Hepatocyte (in vitro differentiated cells): ENCODE results near the gene RGS6. TPM values are rescaled to one million over a fixed set of nuclear protein-coding genes. Genes with fewer than 3 reads are reported as not detected.

Experiments used
- DNase-seq: peaks from one replicate; pipeline ENCODE4 v3.0.0-alpha.2; 2016; ENCODE audit warnings: low spot score
- H2AFZ ChIP-seq: fragments of 200-600 bp; sonication (generic); 2 replicates; pipeline ENCODE4 v1.6.0; 2016; ENCODE audit warnings: antibody characterized with exemption, mild to moderate bottlenecking
- H3K27ac ChIP-seq: fragments of 200-600 bp; sonication (generic); 2 replicates; pipeline ENCODE4 v1.5.1; 2016; ENCODE audit warnings: mild to moderate bottlenecking
- H3K27me3 ChIP-seq: fragments of 200-600 bp; sonication (generic); 2 replicates; pipeline ENCODE4 v1.6.1; 2016
- H3K36me3 ChIP-seq: fragments of 200-600 bp; sonication (generic); replicated peaks from 2 replicates; pipeline ENCODE4 v1.5.1; 2016; ENCODE audit warnings: low read depth; ENCODE audit not compliant: insufficient read depth
- H3K4me1 ChIP-seq: fragments of 200-600 bp; sonication (generic); 2 replicates; pipeline ENCODE4 v1.5.1; 2016; ENCODE audit warnings: mild to moderate bottlenecking, moderate library complexity; ENCODE audit not compliant: insufficient read depth
- H3K4me2 ChIP-seq: fragments of 200-600 bp; sonication (generic); 2 replicates; pipeline ENCODE4 v1.6.0; 2016
- H3K4me3 ChIP-seq: fragments of 200-600 bp; sonication (generic); 2 replicates; pipeline ENCODE4 v1.5.1; 2016; ENCODE audit warnings: mild to moderate bottlenecking
- H3K79me2 ChIP-seq: fragments of 200-600 bp; sonication (generic); 2 replicates; pipeline ENCODE4 v1.6.0; 2017; ENCODE audit warnings: mild to moderate bottlenecking
- H3K9me2 ChIP-seq: fragments of 200-600 bp; sonication (generic); replicated peaks from 2 replicates; pipeline ENCODE4 v1.6.0; 2017; ENCODE audit warnings: mild to moderate bottlenecking; ENCODE audit not compliant: insufficient read depth
- H3K9me3 ChIP-seq: fragments of 200-600 bp; sonication (generic); 2 replicates; pipeline ENCODE4 v1.5.1; 2016; ENCODE audit warnings: low read depth, mild to moderate bottlenecking
- H4K20me1 ChIP-seq: fragments of 200-600 bp; sonication (generic); 2 replicates; pipeline ENCODE4 v1.6.0; 2016; ENCODE audit warnings: mild to moderate bottlenecking; ENCODE audit not compliant: insufficient read depth, poor library complexity, severe bottlenecking
- CTCF ChIP-seq: fragments of 200-600 bp; sonication (generic); IDR thresholded peaks from 2 replicates; pipeline ENCODE4 v1.5.1; 2016; ENCODE audit warnings: antibody characterized with exemption, mild to moderate bottlenecking; ENCODE audit not compliant: poor library complexity
- EZH2 ChIP-seq: fragments of 200-600 bp; sonication (generic); IDR thresholded peaks from 2 replicates; pipeline ENCODE4 v1.6.1; 2016; ENCODE audit warnings: antibody characterized with exemption, mild to moderate bottlenecking, borderline replicate concordance
- EZH2phosphoT487 ChIP-seq: fragments of 200-600 bp; sonication (generic); IDR thresholded peaks from one replicate; pipeline ENCODE4 v1.6.1; 2018; ENCODE audit warnings: antibody characterized with exemption, mild to moderate bottlenecking, low read depth, moderate library complexity; ENCODE audit not compliant: unreplicated experiment, severe bottlenecking
- WGBS: methylation state at CpG from one replicate; pipeline ENCODE4 v1.1.6; 2016; ENCODE audit warnings: low lambda C conversion rate; ENCODE audit errors: missing lambda C conversion rate; 5-methylcytosine and 5-hydroxymethylcytosine counted together
- polyA plus RNA-seq: library from polyadenylated mRNA; unstranded; fragments of >200 nt; fragmentation: Nextera tagmentation; extraction: Ambion mirVana; gene quantifications from 2 replicates; pipeline ENCODE4 v1.2.1, GENCODE V29; 2016
- total RNA-seq: library from RNA; depleted of rRNA; stranded (reverse); fragments of >200 nt; gene quantifications from 2 replicates; pipeline ENCODE4 v1.2.3, GENCODE V29; 2014

The RGS6 gene
- total and polyA plus RNA-seq, 2 experiments from 2014 or later: 0.25 to 0.87 TPM

GRCh38 chr14:72443991-72444441 is 511.8 kb downstream of the RGS6 start:
- Histone ChIP-seq H3K79me2 (no peaks in the 10 kb centered on the region), H3K9me3 (no peaks in the 10 kb centered on the region), H3K36me3 (no peaks in the 10 kb centered on the region), H3K4me2 (no peak overlapping the region), H3K27me3 (no peaks in the 10 kb centered on the region), H3K4me3 (no peak overlapping the region), H3K4me1 (no peaks in the 10 kb centered on the region), H3K27ac (no peak overlapping the region), H4K20me1 (no peaks in the 10 kb centered on the region), H3K9me2 (no peaks in the 10 kb centered on the region), H2AFZ (no peak overlapping the region)
- WGBS: 62% methylated on average over 8 of the region's 8 CpGs
- DNase-seq: no peak
- TF ChIP-seq EZH2phosphoT487 (no peak), CTCF (no peak), EZH2 (no peak)

DNA sequence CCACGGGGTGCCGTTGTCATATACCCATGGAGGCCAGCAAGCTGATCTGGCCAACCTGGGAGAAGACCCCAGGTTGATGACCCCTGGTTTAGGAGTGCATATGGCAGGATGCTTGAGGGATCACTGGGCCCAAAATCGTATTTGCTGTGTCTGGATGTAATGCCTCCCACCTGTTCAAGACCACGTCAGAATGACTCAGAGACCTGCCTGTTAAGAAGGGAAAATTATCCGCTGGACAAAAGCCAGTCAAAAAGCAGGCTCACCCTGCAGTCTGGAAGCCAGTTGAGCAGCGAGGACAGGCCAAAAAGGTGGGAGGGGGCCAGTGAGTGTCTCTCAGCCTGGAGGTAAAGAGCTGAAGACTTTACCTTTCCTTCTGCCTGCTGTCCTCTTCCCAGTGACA is 512.5 kb downstream of the RGS6 start:
- H3K4me3 ChIP-seq: no peak overlapping the region
- no peak for DNase-seq
- H3K9me2 ChIP-seq: no peaks in the 10 kb centered on the region
- no peaks in the 10 kb centered on the region for H3K79me2 ChIP-seq
- H3K36me3 ChIP-seq: no peaks in the 10 kb centered on the region
- H3K9me3 ChIP-seq: no peaks in the 10 kb centered on the region
- H4K20me1 ChIP-seq: no peaks in the 10 kb centered on the region
- H3K27ac ChIP-seq: no peak overlapping the region
- no peak overlapping the region for H3K4me2 ChIP-seq
- TF ChIP-seq CTCF (no peak), EZH2 (no peak), EZH2phosphoT487 (no peak)
- 88% methylated on average over 6 of the region's 6 CpGs for WGBS
- no peaks in the 10 kb centered on the region for H3K27me3 ChIP-seq
- no peak overlapping the region for H2AFZ ChIP-seq
- no peaks in the 10 kb centered on the region for H3K4me1 ChIP-seq

GRCh38 chr14:72448212-72448611 is 516.0 kb downstream of the RGS6 start:
- H3K36me3 ChIP-seq: no peaks in the 10 kb centered on the region
- WGBS: 89% methylated on average over 2 of the region's 2 CpGs
- DNase-seq: no peak
- no peak overlapping the region for H2AFZ ChIP-seq
- H4K20me1 ChIP-seq: no peaks in the 10 kb centered on the region
- H3K4me1 ChIP-seq: peaks cover 16% of the 10 kb centered on the region
- no peaks in the 10 kb centered on the region for H3K9me3 ChIP-seq
- no peak overlapping the region for H3K4me3 ChIP-seq
- no peaks in the 10 kb centered on the region for H3K27me3 ChIP-seq
- no peak overlapping the region for H3K4me2 ChIP-seq
- no peak overlapping the region for H3K27ac ChIP-seq
- no peaks in the 10 kb centered on the region for H3K9me2 ChIP-seq
- H3K79me2 ChIP-seq: no peaks in the 10 kb centered on the region
- TF ChIP-seq EZH2: no peak
- no peak for TF ChIP-seq EZH2phosphoT487
- no peak for TF ChIP-seq CTCF

GRCh38 chr14:72450473-72451044 is 518.3 kb downstream of the RGS6 start:
- Histone ChIP-seq H4K20me1 (no peaks in the 10 kb centered on the region), H3K27me3 (no peaks in the 10 kb centered on the region), H3K4me3 (no peak overlapping the region), H3K79me2 (no peaks in the 10 kb centered on the region), H3K4me1 (peaks cover 16% of the 10 kb centered on the region), H3K9me2 (no peaks in the 10 kb centered on the region), H2AFZ (no peak overlapping the region), H3K9me3 (no peaks in the 10 kb centered on the region), H3K27ac (no peak overlapping the region), H3K36me3 (no peaks in the 10 kb centered on the region), H3K4me2 (no peak overlapping the region)
- TF ChIP-seq EZH2 (no peak), EZH2phosphoT487 (no peak), CTCF (no peak)
- no peak for DNase-seq
- 63% methylated on average over 7 of the region's 7 CpGs for WGBS
